Measurements from ENCODE around the gene NFIC. TPM values are rescaled to one million over a fixed set of nuclear protein-coding genes. Genes with fewer than 3 reads are reported as not detected.

The NFIC gene
- total and polyA plus RNA-seq, 2 experiments from 2014 or later = 7.8 to 20.9 TPM

DNA sequence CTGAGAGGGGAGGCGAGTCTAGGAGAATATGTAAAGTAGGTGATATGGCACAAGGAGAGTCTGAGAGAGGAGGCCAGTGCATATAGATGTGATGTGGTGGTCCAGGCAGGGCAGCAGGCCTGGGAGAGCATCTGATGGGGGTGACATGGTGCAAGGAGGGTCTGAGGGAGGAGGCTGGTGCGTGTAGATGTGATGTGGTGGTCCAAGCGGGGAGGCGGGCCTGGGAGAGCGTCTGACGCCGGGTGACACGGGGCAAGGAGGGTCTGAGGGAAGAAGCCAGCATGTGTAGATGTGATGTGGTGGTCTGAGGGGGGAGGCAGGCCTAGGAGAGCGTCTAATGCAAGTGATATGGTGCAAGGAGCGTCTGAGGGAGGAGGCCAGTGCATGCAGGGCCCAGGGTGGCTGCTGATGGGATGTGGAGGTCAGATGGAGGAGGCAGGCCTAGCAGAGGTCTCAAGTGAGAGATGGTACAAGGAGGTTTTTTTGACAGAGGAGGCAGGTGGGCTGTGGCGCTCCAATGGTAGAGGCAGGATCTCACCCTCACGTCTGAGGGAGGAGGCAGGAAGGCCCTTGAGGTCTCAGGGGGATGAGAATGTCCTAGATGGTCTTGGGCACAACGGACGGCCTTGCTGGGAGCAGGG lies 16.2 kb downstream of the NFIC start:
- H3K79me2 ChIP-seq = peaks cover 19% of the 10 kb centered on the region
- TF ChIP-seq EZH2 (IDR thresholded peaks at IDR 0.05; ENCODE audit: borderline replicate concordance) (no peak), EZH2phosphoT487 (IDR thresholded peaks at IDR 0.05; ENCODE audit: low read depth, severe bottlenecking, unreplicated experiment) (no peak)
- TF ChIP-seq, protein P1, sequence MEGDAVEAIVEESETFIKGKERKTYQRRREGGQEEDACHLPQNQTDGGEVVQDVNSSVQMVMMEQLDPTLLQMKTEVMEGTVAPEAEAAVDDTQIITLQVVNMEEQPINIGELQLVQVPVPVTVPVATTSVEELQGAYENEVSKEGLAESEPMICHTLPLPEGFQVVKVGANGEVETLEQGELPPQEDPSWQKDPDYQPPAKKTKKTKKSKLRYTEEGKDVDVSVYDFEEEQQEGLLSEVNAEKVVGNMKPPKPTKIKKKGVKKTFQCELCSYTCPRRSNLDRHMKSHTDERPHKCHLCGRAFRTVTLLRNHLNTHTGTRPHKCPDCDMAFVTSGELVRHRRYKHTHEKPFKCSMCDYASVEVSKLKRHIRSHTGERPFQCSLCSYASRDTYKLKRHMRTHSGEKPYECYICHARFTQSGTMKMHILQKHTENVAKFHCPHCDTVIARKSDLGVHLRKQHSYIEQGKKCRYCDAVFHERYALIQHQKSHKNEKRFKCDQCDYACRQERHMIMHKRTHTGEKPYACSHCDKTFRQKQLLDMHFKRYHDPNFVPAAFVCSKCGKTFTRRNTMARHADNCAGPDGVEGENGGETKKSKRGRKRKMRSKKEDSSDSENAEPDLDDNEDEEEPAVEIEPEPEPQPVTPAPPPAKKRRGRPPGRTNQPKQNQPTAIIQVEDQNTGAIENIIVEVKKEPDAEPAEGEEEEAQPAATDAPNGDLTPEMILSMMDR (IDR thresholded peaks at IDR 0.05; ENCODE audit: poor library complexity) = no peak
- no peak overlapping the region for H2AFZ ChIP-seq
- no peaks in the 10 kb centered on the region for H3K9me2 ChIP-seq (replicated peaks; ENCODE audit: insufficient read depth)
- H4K20me1 ChIP-seq (ENCODE audit: insufficient read depth, poor library complexity, severe bottlenecking) = peaks cover 7% of the 10 kb centered on the region
- no peaks in the 10 kb centered on the region for H3K27me3 ChIP-seq
- WGBS (ENCODE audit: low lambda C conversion rate, missing lambda C conversion rate) = 90% methylated on average over 12 of the region's 14 CpGs
- H3K4me1 ChIP-seq (ENCODE audit: insufficient read depth) = peaks cover 13% of the 10 kb centered on the region
- DNase-seq (ENCODE audit: low spot score) = no peak
- no peak overlapping the region for H3K4me3 ChIP-seq
- H3K27ac ChIP-seq = no peak overlapping the region
- H3K4me2 ChIP-seq = no peak overlapping the region
- H3K9me3 ChIP-seq (ENCODE audit: low read depth) = no peaks in the 10 kb centered on the region
- no peaks in the 10 kb centered on the region for H3K36me3 ChIP-seq (replicated peaks; ENCODE audit: insufficient read depth, low read depth)

- Histone ChIP-seq H2AFZ (no peak overlapping the region), H3K9me3 (ENCODE audit: low read depth) (no peaks in the 10 kb centered on the region), H3K27ac (no peak overlapping the region), H3K79me2 (peaks cover 19% of the 10 kb centered on the region), H3K4me3 (no peak overlapping the region), H3K9me2 (replicated peaks; ENCODE audit: insufficient read depth) (no peaks in the 10 kb centered on the region), H3K4me1 (ENCODE audit: insufficient read depth) (peaks cover 14% of the 10 kb centered on the region), H4K20me1 (ENCODE audit: insufficient read depth, poor library complexity, severe bottlenecking) (peaks cover 9% of the 10 kb centered on the region), H3K36me3 (replicated peaks; ENCODE audit: insufficient read depth, low read depth) (no peaks in the 10 kb centered on the region), H3K27me3 (no peaks in the 10 kb centered on the region), H3K4me2 (no peak overlapping the region)
- no peak for DNase-seq (ENCODE audit: low spot score)
- TF ChIP-seq EZH2phosphoT487 (IDR thresholded peaks at IDR 0.05; ENCODE audit: low read depth, severe bottlenecking, unreplicated experiment) = no peak
- TF ChIP-seq, protein P1 (IDR thresholded peaks at IDR 0.05; ENCODE audit: poor library complexity) = no peak
- no peak for TF ChIP-seq EZH2 (IDR thresholded peaks at IDR 0.05; ENCODE audit: borderline replicate concordance)
- WGBS (ENCODE audit: low lambda C conversion rate, missing lambda C conversion rate) = 86% methylated on average over 13 of the region's 13 CpGs
Measured at GRCh38 chr19:3383121-3383722, 16.8 kb downstream of the NFIC start.

DNA sequence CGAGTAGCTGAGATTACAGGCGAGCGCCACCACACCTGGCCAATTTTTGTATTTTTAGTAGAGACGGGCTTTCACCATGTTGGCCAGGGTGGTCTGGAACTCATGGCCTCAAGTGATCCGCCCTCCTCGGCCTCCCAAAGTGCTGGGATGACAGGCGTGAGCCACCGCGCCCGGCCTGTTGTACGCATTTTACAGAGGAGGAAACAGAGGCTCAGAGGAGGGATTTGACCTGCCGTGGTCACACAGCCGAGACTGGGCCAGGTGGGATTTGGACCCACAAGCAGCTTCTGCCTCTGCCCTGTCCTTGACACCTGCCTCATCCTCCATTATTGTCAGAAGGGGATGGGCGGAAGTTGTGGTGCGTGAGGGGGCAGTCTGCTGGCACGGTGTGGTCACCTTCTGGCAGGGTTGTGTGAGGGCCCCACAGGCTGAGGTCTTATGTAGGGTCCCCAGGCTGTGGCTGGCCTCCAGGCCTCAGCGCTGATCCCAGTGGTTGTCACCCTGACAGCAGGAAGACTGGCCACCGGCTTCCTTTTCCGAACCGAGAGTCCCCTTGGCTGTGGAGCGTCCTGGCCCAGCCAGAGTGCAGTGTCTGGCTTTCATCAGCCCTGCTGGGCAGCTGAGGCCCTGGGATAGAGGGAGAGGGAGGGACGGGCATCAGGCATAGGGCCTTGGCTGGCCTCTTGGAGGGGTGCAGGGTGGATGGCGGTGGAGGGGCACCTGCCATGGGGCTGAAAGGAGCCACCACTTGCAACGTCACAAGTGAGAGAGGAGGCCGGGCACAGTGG lies 20.3 kb downstream of the NFIC start:
- Histone ChIP-seq H3K4me1 (ENCODE audit: insufficient read depth) (peaks cover 18% of the 10 kb centered on the region), H2AFZ (no peak overlapping the region), H3K27ac (no peak overlapping the region), H3K4me3 (no peak overlapping the region), H3K4me2 (no peak overlapping the region), H3K27me3 (no peaks in the 10 kb centered on the region), H3K9me2 (replicated peaks; ENCODE audit: insufficient read depth) (no peaks in the 10 kb centered on the region), H4K20me1 (ENCODE audit: insufficient read depth, poor library complexity, severe bottlenecking) (peaks cover 18% of the 10 kb centered on the region), H3K36me3 (replicated peaks; ENCODE audit: insufficient read depth, low read depth) (no peaks in the 10 kb centered on the region), H3K79me2 (peaks cover 22% of the 10 kb centered on the region), H3K9me3 (ENCODE audit: low read depth) (no peaks in the 10 kb centered on the region)
- 86% methylated on average over 25 of the region's 25 CpGs for WGBS (ENCODE audit: low lambda C conversion rate, missing lambda C conversion rate)
- TF ChIP-seq EZH2 (IDR thresholded peaks at IDR 0.05; ENCODE audit: borderline replicate concordance) (no peak), EZH2phosphoT487 (IDR thresholded peaks at IDR 0.05; ENCODE audit: low read depth, severe bottlenecking, unreplicated experiment) (no peak)
- TF ChIP-seq, protein P1 (IDR thresholded peaks at IDR 0.05; ENCODE audit: poor library complexity) = no peak
- no peak for DNase-seq (ENCODE audit: low spot score)
